Fibroblast of skin of left biceps (primary cell): ENCODE results near the gene TSPAN31.
A peak's percentile ranks its signal among the peaks of the same experiment; 100 is the strongest.
"Not testable (repeated sequence)": the region's sequence is repeated elsewhere in the genome, so short reads cannot be mapped to it uniquely, and the experiment has no call there.

Experiments used
- DNase-seq, 2 experiments: peaks; one replicate each; pipeline ENCODE4 v3.0.0-alpha.2; 2013; ENCODE audit warnings: low read depth in 2 of 2

TSPAN31 gene

DNA sequence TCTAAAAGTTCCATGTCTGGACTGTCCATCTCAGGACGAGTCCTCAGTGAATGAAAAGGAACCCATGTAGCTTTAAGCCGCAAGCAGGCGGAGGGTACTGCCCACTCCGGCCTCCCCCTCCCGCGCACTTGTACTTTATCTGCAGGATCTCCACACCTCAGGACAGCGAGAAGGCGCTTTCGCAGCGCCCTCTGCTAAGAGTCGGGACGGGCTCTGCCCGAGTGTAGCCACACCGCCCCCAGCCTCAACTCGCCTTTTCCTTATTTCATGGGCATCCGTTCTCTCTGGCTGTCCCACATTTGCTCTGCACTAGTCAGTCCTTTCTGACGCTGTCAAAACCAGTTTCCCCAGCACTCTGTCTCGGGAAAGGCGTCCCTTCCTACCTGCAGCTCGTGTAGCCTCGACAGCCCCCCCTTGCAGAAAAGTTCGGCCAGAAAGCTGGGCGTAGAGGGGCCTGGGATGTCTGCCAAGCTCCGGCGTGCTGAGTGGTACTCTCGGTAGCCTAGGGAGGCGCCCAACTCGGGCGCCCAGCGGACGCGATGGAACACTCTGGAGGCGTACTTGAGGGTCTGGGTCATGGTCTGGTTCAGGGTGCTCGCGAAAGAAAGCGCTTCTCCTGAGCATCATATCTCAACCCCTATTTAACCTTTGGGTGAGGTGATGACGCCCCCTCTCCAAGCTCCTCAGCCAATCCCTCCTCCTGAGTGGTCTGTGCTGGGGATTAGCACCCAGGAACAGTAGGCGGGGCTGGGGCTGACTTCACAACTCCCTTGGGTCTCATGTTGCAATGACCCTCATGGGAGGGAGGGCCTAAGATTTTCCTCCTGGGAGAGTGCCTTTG lies 21.8 kb downstream of the TSPAN31 start, which contains the start of gene CYP27B1:
TSS of gene CYP27B1 (minus strand) at position 615 of the 841 bp plus-strand sequence. CDS start at position 578, 37 bp downstream.
- no peak for DNase-seq

DNA sequence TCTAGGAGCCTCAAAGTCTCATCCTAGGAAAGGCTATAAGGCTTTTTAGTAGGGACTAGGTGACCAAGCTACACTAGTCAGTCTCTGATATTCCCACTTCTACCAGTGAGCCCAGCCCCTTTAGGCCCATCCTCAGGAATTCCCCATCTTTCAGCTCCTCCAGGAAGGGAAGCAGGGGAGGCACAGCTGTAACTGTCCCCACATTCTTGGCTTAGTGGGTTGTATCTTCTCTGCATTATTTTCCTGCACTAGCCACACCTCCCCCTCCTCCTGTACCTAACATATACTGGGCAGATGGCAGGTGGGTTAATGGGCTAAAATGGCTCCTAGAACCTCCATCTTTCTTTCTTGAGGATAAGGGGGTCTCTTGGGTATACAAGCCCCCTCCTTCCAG lies 22.5 kb downstream of the TSPAN31 start:
- no peak for DNase-seq

DNA sequence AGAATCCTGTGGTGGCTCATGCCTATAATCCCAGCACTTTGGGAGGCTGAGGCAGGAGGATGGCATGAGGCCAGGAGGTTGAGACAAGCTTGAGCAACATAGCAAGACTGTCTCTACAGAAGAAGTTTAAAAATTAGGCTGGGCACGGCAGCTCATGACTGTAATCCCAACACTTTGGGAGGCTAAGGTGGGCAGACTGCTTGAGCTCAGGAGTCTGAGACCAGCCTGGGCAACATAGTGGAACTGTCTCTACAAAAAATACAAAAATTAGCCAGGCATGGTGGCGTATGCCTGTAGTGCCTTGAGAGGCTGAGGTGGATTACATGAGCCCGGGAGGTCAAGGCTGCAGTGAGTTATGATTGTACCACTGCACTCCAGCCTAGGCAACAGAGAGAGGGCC lies 23.0 kb downstream of the TSPAN31 start:
- DNase-seq, result no peak

DNA sequence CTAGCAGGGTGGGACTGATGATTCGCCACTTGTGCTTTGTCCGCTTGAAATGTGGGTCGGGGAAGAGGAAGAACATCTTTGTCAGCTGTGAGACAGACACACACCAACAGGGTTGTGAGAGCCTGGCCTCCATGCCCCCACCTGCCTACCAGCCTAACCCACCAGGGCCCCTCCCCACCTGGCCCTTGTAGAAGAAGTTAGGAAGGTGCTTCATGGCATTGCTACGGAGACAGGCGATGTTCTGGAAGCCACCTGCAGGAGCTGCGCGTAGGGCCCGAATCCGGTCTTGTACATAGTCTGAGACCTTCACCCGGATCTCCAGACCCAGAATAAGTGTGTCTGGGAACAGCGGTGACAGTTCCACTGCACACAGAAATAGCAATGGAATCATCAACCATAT lies 24.8 kb downstream of the TSPAN31 start:
- no peak for DNase-seq

DNA sequence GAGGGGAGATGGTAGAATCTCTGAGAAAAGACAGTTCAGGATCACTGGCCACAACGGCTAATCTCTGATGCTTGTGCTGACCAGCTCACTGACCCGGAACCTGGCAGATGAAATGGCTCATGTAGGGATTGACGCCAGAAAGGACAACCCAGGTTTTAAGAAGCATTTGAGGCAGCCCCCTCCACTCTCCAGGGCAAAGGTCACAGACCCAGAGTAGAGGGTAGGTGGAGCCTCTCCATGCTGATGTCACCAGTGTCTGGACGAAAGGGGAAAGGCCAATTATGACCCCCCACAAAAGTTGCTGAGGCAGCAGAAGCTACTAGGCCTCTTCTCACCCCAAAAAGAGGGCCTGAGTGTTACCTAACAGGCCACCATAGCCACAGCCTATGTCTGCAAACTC lies 25.9 kb downstream of the TSPAN31 start:
- DNase-seq, result no peak

DNA sequence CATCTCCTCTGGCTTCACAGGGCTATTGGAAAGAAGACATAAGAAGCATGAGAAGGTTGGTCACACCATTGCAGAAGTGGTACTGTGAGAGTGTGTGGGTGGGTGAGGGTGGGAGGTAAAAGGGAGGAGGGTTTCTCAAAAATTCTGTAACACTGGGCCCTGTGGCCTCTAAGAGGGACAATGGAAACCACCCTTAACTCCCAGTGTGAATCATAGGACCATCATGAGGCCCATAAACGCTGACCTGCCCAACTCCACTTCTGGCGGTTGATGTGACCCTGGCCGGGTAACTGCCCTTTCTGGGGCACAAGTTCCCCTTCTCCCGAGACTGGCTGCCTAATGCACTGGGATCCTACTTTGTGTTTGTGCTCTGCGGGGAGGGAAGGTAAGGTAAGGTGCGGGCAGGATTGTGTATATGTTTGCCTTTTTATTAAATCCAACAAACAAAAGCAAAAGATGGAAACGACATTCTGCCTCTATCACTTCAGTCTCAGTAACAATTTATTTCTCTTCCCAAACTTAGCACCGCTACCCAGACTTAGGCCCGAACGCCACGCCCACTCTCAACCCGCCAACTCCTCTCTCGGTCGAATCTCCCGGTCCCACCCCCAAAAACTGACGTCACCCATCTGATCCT lies 26.5 kb downstream of the TSPAN31 start:
- DNase-seq, result peak; percentile 74 to 76

DNA sequence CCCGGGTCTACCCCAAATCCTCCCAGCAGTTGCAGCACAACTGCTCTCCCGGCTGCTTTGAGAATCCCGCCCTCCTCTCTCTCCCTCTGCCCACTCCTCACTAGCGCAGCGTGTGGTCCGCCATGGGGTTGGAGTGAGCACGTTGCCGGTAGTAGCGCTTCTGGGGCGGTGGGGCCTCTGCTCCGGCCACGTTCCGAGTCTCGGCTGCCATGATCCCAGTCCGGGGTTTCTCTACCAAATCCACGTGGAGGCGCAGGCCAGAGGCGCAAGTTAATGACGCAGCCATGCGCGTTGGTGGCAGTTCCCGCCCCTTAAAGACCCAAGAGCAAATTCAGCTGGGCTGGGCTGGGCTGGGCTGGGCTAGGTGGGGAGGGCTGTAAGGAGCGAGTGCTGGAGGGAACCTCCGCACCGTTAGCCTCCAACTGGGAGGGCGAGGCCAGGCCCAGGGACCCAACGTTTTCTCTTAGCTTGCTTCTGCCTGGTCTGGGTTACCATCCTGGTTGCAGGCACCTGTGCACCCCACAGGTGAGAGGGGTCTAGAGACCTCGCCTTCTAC lies 27.1 kb downstream of the TSPAN31 start, which contains the start of gene METTL1:
TSS of gene METTL1 (minus strand) at position 233 of the 556 bp plus-strand sequence. CDS start at position 211, 22 bp downstream.
- DNase-seq, result peak; percentile 89 to 92

DNA sequence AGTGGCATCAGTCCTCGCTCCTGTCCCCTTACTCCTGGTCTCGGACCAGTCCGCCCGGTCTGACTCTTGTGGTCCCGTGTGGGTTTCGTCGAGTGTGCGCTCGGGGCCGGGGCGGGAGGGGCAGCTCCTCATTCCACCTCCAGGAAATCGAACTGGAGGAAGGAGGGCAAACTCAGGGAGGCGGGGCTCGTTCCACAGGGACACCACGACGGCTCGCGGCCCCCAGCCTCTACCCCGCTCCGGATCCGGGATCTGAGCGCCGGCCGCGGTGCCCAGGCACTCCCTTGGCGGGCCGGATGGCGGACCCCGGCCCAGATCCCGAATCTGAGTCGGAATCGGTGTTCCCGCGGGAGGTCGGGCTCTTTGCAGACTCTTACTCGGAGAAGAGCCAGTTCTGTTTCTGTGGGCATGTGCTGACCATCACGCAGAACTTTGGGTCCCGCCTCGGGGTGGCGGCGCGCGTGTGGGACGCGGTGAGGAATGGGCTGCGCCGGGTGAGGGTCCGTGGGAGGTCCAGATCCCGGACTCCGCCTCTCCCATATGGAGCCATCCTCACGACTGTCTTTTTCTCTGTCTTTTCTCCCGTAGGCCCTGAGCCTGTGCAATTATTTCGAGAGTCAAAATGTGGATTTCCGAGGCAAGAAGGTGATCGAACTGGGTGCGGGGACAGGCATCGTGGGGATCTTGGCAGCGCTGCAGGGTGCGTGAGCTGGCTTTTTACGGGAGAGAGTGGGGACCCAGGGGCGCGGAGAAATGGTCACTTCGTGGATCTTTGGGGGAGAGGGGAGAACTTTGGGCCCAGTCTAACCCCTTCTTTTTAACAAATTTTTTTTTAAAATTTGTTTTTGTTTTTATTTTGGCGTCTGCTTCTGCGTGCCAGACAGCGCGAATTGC lies 27.8 kb downstream of the TSPAN31 start, which contains the start of gene EEF1AKMT3:
TSS of gene EEF1AKMT3 (plus strand) at position 186 of the 894 bp plus-strand sequence. CDS start at position 297, 111 bp downstream.
- no peak for DNase-seq

DNA sequence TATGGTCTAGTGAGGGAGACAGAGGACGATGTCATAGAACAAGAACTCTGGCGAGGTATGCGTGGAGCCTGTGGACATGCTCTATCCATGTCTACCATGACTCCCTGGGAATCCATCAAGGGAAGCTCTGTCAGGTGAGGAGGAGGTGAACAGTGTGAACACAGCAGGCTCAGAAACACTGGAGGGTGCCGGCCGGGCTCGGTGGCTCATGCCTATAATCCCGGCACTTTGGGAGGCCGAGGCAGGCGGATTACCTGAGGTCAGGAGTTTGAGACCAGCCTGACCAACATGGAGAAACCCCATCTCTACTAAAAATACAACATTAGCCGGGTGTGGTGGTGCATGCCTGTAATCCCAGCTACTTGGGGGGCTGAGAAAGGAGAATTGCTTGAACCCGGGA lies 29.8 kb downstream of the TSPAN31 start:
- not testable (repeated sequence) for DNase-seq

DNA sequence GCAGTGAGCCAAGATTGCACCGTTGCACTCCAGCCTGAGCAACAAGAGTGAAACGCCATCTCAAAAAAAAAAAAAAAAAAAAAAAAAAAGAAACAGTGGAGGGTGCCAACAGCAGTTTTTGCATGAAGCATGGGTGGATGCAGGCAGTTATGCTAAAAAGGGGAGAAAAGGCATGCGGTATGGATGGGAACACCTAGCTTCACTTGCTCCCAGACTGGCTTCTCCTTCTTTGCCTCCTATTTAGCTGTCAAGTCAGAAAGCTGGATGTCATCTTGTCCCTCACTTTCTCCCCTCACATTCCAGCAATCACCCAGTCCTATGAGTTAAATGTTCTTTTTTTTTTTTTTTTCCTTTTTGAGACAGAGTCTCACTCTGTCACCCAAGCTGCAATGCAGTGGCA lies 30.2 kb downstream of the TSPAN31 start:
- no peak for DNase-seq

DNA sequence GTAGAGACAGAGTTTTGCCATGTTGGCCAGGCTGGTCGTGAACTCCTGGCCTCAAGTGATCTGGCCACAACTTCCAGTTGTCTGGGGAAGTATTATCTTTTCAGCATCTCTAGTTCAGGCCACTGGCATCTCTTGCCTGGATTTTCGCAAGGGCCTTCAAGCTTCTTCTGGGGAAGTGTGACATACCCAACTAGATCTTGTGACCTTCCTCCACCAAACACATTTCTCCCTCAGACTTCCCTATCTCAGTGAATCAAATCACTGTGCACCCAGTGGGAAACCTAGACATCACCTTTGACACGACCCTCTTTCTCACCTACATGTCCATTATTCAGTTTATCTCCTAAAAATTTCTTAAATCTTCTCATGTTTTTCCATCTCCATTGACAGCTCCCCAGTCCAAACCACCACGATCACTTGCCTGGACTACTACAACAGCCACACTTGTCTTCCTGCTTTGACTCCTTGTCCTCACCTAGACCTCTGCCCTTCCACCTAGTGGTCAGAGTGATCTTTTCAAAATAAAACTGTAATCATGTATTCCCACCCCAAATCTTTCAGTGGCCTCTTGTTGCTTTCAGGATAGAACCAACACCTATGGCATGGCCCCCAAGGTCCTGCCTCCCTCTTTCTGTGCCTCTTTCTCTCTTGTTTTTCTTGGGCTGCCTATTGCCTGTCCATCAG lies 30.9 kb downstream of the TSPAN31 start:
- DNase-seq, result no peak

DNA sequence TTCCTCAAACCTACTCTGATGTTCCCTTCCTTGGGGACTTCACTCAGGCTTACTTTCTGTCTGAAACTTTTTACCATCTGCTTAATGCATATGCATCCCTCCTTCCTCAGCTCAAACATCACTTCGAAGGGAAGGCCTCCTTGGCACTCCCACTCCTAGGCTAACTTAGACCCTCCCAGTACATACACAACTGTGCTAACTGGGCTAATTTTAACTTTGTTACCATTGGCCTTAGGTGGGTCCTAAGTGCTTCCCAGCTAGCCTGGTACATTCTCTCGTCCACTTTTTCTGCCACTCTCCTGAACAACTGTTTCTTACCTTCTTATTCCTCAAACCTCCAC lies 31.4 kb downstream of the TSPAN31 start:
- DNase-seq, result no peak

DNA sequence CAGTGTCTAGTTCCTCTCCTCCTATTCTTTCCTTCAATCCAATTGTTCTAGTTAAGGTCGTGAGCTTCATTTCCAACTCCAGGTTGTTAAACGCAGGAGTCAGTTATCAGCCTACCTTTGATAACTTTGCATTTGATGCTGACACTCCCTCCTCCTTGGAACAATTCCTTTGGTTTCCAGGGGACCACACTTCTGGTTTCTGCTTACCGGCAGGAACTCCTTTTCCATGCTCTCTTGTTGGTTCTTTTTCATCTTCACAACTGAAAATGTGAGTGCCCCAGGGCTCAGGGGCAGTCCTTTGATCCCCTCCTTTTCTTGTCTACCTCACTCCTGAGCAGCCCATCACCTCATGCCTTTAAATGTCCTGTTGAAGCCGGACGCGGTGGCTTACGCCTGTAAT lies 32.5 kb downstream of the TSPAN31 start:
- DNase-seq, result no peak

DNA sequence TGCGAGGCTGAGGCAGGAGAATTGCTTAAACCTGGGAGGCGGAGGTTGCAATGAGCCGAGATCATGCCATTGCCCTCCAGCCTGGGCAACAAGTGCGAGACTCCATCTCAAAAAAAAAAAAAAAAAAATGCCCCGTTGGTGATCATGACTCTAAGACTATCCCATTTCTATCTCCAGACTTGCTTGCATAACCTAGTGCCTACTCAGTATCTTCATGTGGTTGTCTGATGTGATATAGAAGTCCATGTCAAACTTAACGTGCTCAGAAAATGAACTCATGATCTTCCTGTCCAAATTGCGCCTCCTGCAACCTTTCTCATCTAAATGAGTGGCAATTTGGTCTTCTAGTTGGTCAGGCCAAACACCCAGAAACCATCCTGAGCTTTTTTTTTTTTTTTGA lies 33.1 kb downstream of the TSPAN31 start:
- DNase-seq, result no peak

DNA sequence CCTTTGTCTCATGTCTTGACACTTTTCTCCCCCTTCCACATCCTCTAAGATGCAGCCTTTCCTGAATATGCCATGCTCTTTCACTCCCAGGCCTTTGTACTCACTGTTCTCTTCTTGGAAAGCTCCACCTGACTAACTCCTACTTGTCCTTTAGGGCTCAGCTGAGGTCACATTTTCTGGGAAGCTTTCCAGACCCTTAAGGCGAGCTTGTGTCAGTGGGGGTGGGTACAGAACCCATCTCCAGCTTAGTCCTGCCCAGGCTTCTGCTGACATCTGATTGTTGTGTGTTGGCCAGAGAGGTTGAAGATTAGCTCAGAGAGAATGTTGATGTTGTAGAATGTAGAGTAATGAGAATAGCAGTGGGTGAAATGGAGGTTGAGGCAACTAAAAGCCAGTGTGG lies 34.9 kb downstream of the TSPAN31 start:
- DNase-seq, result no peak

DNA sequence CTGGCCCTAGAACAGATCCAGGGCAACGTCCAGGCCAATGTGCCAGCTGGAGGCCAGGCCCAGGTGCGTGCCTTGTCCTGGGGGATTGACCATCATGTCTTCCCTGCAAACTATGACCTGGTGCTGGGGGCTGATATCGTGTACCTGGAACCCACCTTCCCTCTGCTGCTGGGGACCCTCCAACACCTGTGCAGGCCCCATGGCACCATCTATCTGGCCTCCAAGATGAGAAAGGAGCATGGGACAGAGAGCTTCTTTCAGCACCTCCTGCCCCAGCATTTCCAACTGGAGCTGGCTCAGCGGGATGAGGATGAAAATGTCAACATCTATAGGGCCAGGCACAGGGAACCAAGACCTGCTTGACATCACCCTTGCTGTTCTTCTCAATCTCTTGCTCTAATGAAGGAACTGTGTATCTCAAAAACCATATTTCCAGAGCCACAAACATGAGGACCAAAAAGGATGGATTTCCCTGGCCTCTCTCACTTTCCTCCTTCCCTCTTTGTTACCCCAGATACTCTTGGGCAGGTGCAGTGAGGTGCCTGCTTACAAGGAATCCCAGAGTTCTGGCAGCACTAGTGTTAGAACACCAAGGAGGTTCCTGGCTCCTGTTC lies 35.6 kb downstream of the TSPAN31 start:
- no peak for DNase-seq

DNA sequence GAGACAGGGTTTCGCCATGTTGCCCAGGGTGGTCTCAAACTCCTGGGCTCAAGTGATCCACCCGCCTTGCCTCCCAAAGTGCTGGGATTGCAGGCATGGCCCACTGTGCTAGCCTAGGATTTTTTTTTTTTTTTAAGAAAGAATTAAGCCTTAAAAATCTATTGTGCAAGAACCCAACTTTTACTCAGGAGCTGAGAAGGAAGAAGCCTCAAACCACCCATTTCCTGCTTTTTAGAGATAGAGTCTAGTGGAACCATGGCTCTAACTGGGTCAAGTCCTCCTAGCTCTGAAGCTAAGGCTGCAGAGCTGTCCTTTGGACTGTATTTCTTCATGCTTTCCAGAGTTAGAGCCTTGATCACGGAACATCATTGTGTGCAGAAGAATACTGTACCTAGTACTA lies 36.4 kb downstream of the TSPAN31 start:
- no peak for DNase-seq

DNA sequence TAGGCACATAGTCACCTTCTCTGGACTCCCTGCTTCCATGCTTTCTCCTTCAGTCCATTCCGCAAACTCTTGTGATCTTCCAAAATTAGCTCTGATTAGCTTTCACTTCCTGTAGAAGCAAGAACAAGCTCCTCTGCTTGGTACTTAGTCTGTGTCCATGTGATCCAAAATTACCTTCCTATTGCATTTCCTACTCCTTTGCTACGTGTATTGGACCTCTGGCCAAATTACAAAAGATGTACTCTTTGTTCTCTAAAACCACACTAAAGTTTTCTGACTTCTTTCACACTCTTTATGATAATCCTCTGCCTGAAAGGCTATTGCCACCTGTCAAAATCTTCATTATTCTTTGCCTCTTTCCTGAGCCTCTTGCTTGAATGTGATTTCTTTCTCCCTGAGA lies 37.0 kb downstream of the TSPAN31 start:
- no peak for DNase-seq

DNA sequence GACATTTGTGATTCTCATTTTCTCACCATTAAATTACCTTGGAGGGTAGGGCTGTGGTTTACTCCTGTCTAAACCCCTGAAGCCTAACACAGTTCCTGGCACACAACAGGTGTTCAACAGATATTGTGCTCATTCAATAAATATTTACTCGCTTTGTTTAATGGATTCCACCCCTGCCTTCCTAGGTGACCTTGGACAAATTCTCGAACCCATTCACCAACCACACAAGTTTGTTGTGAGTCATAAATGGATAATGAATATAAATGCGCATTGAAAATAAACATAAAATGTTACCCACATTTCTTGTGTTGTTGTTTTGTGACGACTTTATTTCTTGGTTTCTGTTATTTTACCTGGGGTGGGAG lies 37.4 kb downstream of the TSPAN31 start:
- no peak for DNase-seq

DNA sequence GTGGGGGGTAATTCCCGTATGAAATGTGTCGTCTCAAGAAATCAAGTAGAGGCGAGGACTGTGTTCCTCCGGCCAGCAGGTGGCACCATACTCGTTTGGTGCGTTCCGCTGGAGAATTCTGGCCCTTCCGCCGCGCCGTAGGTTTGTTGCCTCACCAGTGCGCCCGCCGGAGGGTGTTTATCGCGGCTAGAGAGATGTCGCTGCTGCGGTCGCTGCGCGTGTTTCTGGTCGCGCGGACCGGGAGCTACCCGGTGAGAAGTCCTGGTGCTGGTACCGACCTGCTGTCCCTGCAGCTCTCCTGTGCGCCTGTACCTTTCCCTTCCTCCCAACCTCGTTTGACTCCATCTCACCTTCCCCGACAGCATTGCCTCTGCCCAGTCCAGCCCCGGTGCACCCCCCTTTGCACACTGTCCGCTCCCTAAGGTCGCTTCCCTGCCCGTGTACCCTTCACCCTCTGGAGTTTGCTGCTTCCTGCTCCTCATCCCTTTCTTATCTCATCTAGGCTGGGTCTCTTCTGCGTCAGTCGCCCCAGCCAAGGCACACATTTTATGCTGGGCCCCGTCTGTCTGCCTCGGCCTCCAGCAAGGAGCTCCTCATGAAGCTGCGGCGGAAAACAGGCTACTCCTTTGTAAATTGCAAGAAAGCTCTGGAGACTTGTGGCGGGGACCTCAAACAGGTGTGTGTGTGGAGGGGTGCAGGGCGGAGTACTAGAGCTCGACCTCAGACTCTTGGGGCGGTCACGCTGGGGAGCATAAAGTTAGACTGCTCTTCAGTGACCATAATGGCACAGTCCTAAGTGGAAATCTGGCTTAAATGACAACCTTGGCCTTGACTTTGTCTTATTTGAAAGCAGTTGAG lies 38.0 kb downstream of the TSPAN31 start, which contains the start of gene TSFM:
TSS of gene TSFM (plus strand) at position 180 of the 858 bp plus-strand sequence. CDS start at position 195, 15 bp downstream.
- DNase-seq, result peak; percentile 78 to 82
